Activated naive CD8-positive, alpha-beta T cell treated with anti-CD3 and anti-CD28 coated beads, Interleukin-2, amount 10 ng/mL, durations not matched to agents 7 days and 5 days (primary cell): ENCODE measurements around the gene ZNF728. TPM values are rescaled to one million over a fixed set of nuclear protein-coding genes. Genes with fewer than 3 reads are reported as not detected.

Experiments used
- total RNA-seq, 2 experiments: library from RNA; stranded (reverse); gene quantifications; one replicate each; pipeline ENCODE4 v1.2.3, GENCODE V29; 2021

The ZNF728 gene
- total RNA-seq, 2 experiments from 2014 or later = not detected

Other genes with a start within 250 kb of the ZNF728 start
- not detected for gene ZNF99, start 219.0 kb downstream of the ZNF728 start, total RNA-seq
- gene ZNF723, start 170.9 kb downstream of the ZNF728 start, total RNA-seq = not detected
- gene ZNF730, start 113.8 kb upstream of the ZNF728 start, total RNA-seq = 1 to 10 TPM; 1.2 to 1.6 TPM
- 10 to 100 TPM; 13.6 to 13.8 TPM for gene ZNF724, start 247.2 kb upstream of the ZNF728 start, total RNA-seq